Cerebellar nuclear complex (tissue), 1 donor: ENCODE measurements around the gene KCNA4.
"Not testable (repeated sequence)": the region's sequence is repeated elsewhere in the genome, so short reads cannot be mapped to it uniquely, and the experiment has no call there.

Experiments used
- DNase-seq, 2 experiments: peaks; one replicate each; lab custom pipeline; 2025; lab: John Stamatoyannopoulos, UW

The KCNA4 gene

GRCh38 chr11:30016588-30017363 lies at the start of gene KCNA4:
Gene KCNA4 (minus strand): TSS chr11:30017030. CDS start chr11:30012678, 4,352 bp downstream.
- DNase-seq, result no peak

- DNase-seq, result no peak
Measured at GRCh38 chr11:30062103-30062502, 45.3 kb upstream of the KCNA4 start.

GRCh38 chr11:30059172-30059815 lies 42.5 kb upstream of the KCNA4 start:
- DNase-seq, result no peak

GRCh38 chr11:30049214-30049613 lies 32.4 kb upstream of the KCNA4 start:
- DNase-seq, result no peak

GRCh38 chr11:30046578-30046945 lies 29.7 kb upstream of the KCNA4 start:
- no peak for DNase-seq

GRCh38 chr11:30045921-30046577 lies 29.2 kb upstream of the KCNA4 start:
- DNase-seq, result no peak

GRCh38 chr11:30045144-30045543 lies 28.3 kb upstream of the KCNA4 start:
- no peak for DNase-seq

- no peak for DNase-seq
Measured at GRCh38 chr11:30041171-30041570, 24.3 kb upstream of the KCNA4 start.

GRCh38 chr11:30034746-30035145 lies 17.9 kb upstream of the KCNA4 start:
- DNase-seq, result not testable (repeated sequence)

- DNase-seq, result not testable (repeated sequence)
Measured at GRCh38 chr11:30034166-30034565, 17.3 kb upstream of the KCNA4 start.

GRCh38 chr11:30025396-30026139 lies 8.7 kb upstream of the KCNA4 start:
- no peak for DNase-seq

- DNase-seq, result no peak
Measured at GRCh38 chr11:30023074-30023473, 6.2 kb upstream of the KCNA4 start.

GRCh38 chr11:30019481-30019880 lies 2.7 kb upstream of the KCNA4 start:
- no peak for DNase-seq

GRCh38 chr11:30018495-30018894 lies 1.7 kb upstream of the KCNA4 start:
- no peak for DNase-seq

- no peak for DNase-seq
Measured at GRCh38 chr11:30017445-30017895, 640 bp upstream of the KCNA4 start.

GRCh38 chr11:30015725-30016412 lies 961 bp downstream of the KCNA4 start:
- DNase-seq, result no peak

GRCh38 chr11:30012346-30012745 lies 4.5 kb downstream of the KCNA4 start:
- DNase-seq, result no peak

- DNase-seq, result no peak
Measured at GRCh38 chr11:30009060-30009459, 7.8 kb downstream of the KCNA4 start.

GRCh38 chr11:30006876-30007275 lies 10.0 kb downstream of the KCNA4 start:
- no peak for DNase-seq

GRCh38 chr11:30002157-30002785 lies 14.6 kb downstream of the KCNA4 start:
- DNase-seq, result no peak
